CD1c-positive myeloid dendritic cell (primary cell): ENCODE results near the gene SFRP2.

Experiments used
- DNase-seq: peaks from one replicate; pipeline ENCODE4 v3.0.0-alpha.2; 2016; ENCODE audit errors: extremely low spot score

Gene SFRP2

GRCh38 chr4:153788413-153789276 lies at the start of gene SFRP2:
Gene SFRP2, minus strand, starts transcription at chr4:153789083. Its CDS starts 248 bp downstream, at chr4:153788835.
- peak; percentile 18 for DNase-seq

- no peak for DNase-seq
Measured at GRCh38 chr4:153838564-153838963, 49.7 kb upstream of the SFRP2 start.

GRCh38 chr4:153834901-153835300 lies 46.0 kb upstream of the SFRP2 start:
- no peak for DNase-seq

DNA sequence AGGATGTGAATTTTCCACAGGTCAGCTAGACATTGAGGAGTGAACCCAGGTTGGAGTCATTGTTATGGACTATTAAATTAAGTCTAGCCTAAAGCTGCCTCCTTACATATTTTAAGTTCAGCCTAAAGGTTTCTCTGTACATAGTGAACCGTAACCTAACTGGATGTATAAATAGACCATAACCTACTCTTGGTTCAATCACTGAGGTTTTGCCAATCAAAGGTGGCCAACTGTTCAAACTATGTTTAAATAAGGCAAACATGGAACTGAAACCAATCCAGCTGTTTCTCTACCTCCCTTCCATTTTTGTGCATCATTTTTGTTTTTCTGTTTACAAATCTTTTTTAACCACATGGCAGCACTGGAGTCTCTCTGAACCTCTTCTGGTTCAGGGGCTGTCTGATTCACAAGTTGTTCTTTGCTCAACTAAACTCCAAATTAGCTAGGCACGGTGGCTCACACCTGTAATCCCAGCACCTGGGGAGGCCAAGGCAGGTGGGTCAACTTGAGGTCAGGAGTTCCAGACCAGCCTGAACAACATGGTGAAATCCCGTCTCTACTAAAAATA lies 43.9 kb upstream of the SFRP2 start:
- no peak for DNase-seq

DNA sequence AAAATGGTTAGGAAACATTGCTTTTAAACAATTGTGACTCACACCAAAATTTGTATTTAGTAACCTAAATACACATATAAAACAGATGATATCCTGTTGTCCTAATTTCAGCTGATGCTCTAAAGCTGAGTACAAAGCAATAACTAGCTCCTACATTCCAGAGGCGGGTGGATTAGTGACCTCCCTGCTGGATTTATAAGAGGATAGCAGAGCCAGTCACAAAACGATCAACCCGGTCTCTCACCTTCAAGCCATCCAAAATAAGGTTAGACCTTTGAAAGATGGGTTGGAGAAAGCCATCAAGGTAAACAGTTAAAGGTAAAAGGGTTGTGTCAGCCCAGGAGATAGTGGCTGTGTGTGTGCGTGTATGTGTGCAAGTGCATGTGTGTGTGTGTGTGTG lies 43.2 kb upstream of the SFRP2 start:
- no peak for DNase-seq

- DNase-seq: no peak
Measured at GRCh38 chr4:153831245-153831644, 42.4 kb upstream of the SFRP2 start.

DNA sequence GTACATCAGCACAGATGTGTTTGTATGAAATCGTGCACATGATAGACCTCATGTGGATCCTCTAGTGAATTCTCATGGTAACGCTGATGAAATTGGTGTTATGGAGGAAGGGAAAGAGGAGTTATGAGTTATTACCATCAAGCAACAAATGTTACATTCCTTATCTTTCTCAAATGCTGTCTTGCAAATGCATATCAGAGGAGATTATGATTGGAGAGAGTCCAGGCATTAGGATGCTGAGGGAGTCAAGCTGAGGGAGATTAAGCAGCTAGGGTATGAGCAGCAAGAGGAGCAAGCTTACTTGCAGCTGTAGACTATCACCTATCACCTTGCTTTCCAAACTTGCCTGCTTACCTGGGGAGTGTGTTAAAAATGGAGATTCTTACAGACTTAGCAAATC lies 36.8 kb upstream of the SFRP2 start:
- no peak for DNase-seq

DNA sequence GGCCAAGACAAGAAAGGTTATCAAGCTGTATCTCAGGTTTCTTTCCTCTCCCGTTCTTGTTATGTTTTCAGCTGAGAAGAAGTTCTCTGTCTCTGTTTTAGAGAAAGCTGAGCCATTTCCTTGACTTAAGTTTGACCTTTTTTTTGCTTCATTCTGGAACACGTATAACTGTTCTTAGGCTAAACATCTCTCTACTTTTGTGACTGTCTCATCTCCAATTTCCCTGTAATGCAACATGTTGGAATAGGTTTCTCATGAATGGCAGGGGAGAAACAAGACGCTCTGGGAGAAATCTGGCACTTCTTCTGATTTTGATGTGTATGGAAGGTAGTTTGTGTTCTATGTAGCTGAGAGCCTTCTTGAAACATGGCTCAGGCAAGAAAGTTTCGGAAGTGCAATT lies 36.2 kb upstream of the SFRP2 start:
- no peak for DNase-seq

DNA sequence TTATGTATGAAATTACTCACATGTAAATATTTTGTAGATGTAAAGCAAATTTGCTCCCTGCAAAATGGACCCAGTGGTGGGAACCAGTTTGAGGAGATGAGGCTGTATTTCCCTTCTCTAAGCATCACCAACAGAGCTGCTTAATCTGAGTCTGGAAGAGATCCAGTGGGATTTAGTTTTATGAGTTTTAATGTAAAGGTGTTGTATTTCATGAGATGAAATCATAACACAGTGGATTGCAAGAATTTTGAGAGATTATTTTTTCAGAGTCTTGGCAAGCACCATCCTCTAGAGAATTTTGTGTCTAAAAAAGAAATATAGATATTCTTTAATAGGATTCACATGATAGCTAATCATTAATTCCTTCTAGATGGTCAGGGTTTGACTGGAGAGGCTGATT lies 35.6 kb upstream of the SFRP2 start:
- no peak for DNase-seq

GRCh38 chr4:153823483-153823882 lies 34.6 kb upstream of the SFRP2 start:
- no peak for DNase-seq

GRCh38 chr4:153822316-153822715 lies 33.4 kb upstream of the SFRP2 start:
- DNase-seq: no peak

DNA sequence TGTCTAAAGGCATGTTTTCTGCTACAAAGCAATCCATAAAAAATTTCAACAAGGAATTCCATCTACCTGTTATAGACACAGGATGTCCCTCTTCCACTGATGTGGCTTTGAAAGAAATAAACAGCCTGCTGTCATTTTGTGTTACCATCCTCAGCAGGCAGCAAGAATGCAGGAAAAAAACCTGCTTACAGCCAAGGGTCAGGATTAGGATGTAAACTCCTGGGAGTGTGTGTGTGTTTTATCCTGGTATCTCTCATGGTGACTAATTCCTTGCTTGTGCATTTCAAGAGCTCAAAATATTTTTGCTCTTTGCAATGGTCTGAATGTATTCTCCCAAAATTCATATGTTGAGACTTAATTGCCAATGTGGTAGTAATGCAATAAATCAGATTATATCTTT lies 28.6 kb upstream of the SFRP2 start:
- no peak for DNase-seq

- DNase-seq: no peak
Measured at GRCh38 chr4:153816542-153816941, 27.7 kb upstream of the SFRP2 start.

- DNase-seq: no peak
Measured at GRCh38 chr4:153814789-153815188, 25.9 kb upstream of the SFRP2 start.

- DNase-seq: peak; percentile 8
Measured at GRCh38 chr4:153809916-153810810, 21.3 kb upstream of the SFRP2 start.

DNA sequence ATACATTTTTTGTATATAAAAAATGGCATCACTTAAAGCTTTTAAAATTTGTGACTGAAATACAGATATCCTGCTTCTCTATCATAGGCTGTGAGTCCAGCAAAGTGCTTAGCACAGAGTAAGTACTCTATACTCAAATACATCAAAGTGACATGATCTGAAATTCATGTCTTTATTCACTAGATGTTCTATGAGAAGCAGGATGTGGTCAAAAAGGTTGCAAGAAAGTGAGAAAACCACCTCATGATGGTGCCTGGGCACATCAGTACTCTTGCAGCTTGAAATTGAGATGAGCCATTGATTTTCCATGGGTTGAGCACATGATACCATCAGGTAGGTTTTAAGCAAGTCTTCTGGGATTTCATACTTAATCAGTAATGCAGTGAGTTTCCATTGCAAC lies 20.4 kb upstream of the SFRP2 start:
- no peak for DNase-seq

- DNase-seq: no peak
Measured at GRCh38 chr4:153808175-153808574, 19.3 kb upstream of the SFRP2 start.

DNA sequence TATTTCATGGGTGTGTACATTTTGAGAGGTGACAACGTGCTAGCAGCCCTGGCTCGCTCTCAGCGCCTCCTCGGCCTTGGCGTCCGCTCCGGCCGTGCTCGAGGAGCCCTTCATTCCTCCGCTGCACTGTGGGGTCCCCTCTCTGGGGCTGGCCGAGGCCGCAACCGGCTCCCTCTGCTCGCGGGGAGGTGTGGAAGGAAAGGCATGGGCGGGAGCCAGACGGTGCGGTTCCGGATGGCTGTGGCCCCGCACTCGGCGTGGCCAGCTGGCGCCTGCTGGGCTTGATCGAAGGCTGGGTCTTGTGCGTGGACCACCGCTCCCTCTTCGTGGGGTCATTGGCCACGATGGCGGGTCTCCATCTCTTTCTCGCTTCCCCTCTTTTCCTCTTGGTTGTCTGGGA lies 17.2 kb upstream of the SFRP2 start:
- DNase-seq: no peak

- DNase-seq: no peak
Measured at GRCh38 chr4:153804722-153805121, 15.8 kb upstream of the SFRP2 start.

GRCh38 chr4:153799694-153800074 lies 10.8 kb upstream of the SFRP2 start:
- DNase-seq: no peak

- no peak for DNase-seq
Measured at GRCh38 chr4:153798901-153799693, 10.2 kb upstream of the SFRP2 start.

- DNase-seq: no peak
Measured at GRCh38 chr4:153798420-153798819, 9.5 kb upstream of the SFRP2 start.
